Islet of Langerhans (tissue), 1 donor: ENCODE results near the gene SPTBN5.

Experiments used
- FAIRE-seq: peaks from one replicate; lab custom pipeline; 2011; peaks lifted over from hg19 to GRCh38; lab: Jason Lieb, UNC

The SPTBN5 gene

DNA sequence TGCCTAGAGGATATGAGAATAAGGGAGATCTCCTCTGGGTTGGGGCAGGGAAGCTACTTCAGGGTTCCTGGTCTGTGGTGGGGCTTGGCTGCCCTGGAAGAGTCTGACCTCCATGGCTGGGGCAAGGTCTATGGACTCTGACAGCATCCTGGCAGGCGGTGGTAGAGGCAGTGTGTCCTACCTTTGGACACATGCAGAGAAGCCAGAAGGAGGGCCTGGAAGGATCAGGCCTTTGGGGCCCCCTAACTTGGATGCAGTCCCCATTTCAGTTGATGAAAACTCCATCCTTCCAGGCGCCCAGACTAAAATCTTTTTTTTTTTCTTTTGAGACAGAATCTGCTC is 10.4 kb downstream of the SPTBN5 start:
- no peak for FAIRE-seq

DNA sequence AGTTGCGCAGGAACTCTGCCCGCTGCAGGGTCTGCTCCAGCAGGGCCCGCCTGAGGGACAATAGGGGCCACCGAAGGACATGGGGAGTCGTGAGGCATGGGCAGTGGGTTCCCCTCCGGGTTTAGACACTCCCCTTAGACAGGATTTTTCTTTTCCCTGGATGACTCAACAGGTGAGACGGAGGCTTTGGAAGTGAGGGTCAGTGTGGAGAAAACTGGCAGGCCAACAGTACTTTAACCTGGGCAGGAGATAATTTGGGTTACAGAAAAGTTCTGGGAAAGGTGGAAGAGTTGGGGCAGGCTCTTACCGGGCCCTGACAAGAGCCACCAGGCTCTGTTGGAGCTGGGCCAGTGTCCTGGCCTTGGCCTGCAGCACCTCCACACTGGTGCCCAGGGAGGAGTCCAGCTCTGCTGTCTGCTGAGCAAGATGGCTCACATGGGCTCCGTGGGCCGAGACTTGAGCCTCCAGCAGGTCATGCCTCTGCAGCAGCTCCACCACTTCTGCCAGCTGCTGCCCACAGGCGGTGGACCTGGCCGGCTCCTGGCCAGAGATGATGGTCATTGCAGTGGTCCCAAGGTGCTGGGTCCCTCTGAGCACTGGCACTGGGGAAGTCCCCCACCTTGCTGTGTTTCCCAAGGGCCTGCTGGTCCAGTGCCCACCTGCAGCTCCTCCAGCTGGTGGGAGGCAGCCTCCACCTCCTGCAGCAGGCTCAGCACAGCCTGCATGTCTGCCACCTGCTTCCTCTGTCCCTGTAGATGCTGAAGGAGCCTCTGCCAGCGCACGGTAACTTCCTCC is 11.0 kb downstream of the SPTBN5 start:
- no peak for FAIRE-seq

DNA sequence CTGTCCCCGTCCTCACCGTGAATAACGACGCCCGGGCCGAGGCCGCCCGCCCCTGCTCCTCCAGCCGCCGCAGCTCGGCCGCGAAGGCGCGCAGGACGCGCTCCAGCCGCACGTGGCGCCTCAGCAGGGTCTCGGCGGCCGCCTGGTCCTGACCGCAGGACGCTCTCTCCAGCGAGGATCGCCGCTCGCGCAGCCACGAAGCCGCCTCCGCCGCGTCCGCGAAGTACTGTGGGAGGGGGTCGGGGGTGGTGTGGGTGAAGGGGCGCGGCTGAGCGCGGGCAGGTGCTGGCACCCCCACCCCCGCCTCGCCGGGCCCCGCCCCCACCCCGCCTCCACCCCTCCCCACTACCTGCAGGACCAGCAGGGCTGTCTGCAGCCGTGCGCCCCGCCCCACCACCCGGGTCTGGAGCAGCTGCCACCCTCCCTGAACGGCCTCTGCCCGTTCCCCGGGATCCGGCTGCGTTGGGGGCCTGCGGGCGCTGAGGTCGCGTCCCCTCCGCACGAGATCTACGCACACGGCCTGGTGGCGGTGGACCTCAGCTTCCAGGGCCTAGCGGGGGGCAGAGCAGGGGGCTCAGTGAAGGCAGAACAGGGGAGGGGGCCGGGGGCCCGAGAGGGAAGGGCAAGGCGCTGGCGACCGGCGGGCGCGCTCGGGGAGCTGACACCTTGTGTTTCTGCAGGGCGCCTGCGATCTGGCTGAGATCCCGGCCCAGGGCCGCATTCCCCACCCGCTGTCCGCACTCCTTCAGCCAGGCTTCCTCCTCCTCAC is 11.7 kb downstream of the SPTBN5 start:
- FAIRE-seq = no peak

- no peak for FAIRE-seq
These were observed 12.3 kb downstream of the SPTBN5 start for GRCh38 chr15:41881550-41881919.

DNA sequence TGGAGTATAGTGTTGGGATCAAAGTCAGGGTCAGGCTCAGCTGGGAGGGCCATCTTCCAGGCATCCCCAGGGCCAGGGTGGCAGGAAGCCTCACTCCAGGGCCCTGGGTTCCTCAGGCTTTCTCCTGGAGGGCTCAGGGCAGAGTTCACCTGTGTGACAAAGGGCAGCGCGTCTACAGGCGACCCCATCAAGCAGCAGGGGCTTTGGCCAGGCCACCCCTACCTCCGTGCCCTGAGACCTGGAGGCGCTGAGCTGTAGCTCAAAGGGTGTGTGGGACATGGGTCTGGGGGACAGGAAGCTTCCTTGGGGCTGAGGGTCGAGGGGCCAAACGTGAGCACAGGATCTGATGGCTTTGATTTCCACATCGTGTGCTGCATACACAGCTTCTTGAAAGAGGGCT is 12.8 kb downstream of the SPTBN5 start:
- FAIRE-seq = no peak

GRCh38 chr15:41880156-41880877 is 13.5 kb downstream of the SPTBN5 start:
- FAIRE-seq = no peak

DNA sequence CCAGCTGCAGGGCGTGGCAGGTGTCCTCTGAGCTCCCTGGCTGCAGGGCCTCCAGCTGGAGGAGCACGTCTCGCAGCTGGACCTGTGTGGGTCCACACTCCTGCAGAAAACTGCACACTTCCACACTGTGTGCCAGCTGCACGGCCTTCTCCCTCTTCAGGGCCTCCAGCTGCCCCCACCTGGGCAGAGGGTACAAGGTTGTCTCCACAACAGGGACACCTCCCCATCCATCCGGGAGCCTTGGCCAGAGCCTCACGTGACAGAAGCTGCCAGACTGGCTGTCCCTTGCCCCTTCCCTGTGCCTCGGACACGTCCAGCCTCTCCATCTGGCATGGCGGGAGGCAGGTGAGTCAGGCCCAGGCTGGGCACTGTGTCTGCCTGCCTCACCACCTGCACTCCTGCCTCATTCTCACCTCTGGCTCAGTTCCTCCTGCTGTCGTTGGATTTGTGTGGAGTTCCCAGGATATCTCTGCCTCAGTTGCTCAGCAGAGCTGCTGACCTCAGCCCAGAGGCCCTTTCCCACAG is 14.5 kb downstream of the SPTBN5 start:
- no peak for FAIRE-seq

DNA sequence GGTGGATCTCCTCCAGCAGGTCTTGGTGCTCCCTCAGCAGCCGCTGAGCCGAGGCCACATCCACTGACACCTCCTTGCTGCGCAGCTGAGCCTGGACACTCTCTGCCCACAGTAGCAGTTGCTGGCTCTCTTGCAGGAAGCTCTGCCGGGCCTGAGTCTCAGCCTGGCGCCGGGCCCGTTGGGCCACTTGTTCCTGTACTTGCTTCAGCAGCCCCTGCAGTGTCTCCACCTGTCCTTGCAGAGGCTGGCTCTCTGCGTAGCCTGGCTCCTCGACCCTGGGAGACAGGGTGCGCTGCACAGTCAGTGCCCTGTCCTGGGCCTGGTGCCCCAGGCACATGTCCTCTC is 15.5 kb downstream of the SPTBN5 start:
- no peak for FAIRE-seq

GRCh38 chr15:41877631-41878354 is 16.1 kb downstream of the SPTBN5 start:
- FAIRE-seq = no peak

- no peak for FAIRE-seq
These were observed 17.2 kb downstream of the SPTBN5 start for GRCh38 chr15:41876689-41877088.

DNA sequence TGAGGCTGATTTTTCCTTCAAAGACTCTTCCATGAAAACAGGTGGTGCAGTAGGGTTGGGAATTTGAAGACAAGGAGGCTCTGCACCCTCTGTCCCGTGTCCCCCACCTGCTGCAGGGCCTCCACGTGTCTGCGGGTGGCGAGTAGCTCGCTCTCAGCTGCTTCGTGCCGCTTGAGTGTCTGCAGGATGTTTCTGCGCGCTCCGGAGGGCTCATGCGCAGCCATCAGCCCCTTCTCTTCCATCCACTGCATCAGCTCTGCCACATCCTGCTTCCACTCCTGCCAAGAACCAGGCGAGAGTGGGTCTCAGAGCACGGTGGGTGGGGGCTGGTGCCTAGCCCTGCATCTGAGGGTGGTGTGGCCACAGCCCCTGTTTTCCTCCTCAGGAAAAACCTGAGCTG is 17.8 kb downstream of the SPTBN5 start:
- no peak for FAIRE-seq

- no peak for FAIRE-seq
These were observed 19.1 kb downstream of the SPTBN5 start for GRCh38 chr15:41874736-41875135.

- no peak for FAIRE-seq
These were observed 20.1 kb downstream of the SPTBN5 start for GRCh38 chr15:41873711-41874110.

DNA sequence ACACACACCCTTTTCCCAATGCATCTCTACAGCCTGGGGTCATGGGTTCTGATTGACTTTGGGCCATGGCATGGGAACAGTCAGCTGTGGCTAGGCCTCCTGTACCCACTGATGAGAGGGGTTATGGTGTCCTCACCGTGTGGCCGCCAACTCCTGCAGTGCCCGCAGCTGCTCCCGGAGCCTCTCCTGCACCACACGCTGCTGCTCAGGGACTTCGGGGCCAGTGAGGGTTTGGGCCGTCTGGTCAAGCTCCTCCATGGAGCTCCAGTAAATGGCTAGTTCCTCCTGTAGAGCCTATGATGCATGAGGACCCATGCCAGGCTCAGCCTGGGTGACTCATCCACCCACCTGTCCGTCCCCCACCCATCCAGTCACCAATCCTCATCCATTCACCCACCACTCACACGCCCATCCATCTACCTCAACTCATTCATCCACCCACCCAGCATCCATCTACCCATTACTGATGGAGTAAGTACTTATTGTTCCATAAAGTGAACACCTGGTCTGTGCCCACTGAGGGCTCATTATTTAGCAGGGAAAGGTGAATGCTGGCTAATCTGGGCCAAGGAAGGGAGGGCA is 21.6 kb downstream of the SPTBN5 start:
- FAIRE-seq = no peak

DNA sequence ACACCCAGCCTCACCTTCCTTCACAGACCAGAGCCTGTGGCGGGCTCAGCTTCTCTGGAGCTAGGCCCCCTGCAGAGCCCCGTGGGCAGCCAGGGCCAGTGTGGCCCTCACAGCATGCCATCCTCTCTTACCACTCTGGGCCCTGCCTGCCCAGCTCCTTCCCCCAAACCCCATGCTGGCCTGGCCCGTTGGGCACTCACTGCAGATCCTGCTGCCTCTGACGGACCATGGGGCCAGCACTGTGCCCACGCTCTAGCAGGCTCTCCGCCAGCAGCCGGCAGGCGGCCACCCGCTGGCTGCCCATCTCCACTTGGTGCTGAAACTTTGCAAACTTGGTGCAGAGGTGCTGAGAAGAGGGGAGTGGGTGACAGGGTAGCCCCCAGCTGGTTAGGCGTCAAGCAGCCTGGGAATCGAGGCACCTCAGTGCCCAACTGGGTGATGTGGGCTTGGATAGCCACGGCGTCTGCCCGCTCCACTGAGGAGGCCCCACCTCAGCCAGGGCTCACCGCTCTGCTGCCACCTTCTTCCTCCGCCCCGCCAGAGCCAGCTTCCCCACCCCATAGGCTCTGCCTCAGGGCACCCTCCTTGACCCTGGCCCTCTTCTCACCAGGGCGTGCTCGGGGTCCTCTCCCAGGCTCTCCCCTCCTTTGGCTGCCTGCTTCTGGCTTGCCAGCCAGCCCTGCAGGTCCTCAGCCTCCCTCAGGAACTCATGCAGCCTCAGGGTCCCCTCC is 22.5 kb downstream of the SPTBN5 start:
- FAIRE-seq = no peak

GRCh38 chr15:41870689-41871081 is 23.2 kb downstream of the SPTBN5 start:
- FAIRE-seq = no peak

DNA sequence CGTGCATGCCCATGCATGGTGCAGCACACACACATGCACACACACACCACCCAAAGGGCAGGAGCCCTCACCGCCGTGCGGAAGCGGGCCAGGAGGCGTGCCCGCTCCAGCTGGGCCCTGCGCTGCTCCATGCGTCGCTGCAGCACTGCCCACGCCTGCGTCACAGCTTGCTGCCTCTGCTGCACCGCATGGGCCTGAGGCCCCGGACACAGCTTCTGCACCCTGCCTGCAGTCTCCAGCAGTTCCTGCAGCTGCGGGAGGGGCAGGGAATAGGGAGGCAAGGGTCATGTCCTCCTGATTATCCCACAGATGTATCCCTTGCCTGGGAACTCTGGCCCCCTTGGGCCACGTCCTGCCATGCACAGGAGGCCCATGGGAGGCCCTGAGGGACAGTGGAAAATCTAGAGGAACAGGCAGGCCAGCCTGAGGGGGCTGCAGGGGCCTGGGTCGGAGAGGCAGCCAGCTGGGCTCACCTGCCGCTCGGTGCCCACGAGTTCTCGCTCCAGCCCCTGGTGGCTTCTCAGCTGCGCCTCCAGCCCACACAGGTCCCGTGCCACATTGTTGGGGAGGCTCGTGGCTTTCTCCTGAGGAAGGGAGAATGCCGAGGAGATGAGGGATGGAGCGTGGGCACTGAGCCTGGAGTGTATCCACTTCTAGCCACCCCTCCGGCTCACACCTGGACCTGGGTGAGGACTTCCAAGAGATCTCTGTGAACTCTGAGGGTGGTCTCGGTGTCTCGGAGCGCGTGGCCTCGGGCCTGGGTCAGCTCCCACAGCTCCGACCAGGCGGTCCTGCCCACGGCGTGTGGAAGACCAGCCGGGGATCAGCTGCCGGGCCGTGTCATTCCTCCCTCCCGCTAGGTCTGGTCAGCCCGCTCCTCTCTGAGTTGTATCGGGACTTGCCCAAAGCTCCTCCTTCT is 23.8 kb downstream of the SPTBN5 start:
- no peak for FAIRE-seq

GRCh38 chr15:41868321-41868720 is 25.5 kb downstream of the SPTBN5 start:
- no peak for FAIRE-seq

GRCh38 chr15:41866872-41867579 is 26.8 kb downstream of the SPTBN5 start:
- no peak for FAIRE-seq

DNA sequence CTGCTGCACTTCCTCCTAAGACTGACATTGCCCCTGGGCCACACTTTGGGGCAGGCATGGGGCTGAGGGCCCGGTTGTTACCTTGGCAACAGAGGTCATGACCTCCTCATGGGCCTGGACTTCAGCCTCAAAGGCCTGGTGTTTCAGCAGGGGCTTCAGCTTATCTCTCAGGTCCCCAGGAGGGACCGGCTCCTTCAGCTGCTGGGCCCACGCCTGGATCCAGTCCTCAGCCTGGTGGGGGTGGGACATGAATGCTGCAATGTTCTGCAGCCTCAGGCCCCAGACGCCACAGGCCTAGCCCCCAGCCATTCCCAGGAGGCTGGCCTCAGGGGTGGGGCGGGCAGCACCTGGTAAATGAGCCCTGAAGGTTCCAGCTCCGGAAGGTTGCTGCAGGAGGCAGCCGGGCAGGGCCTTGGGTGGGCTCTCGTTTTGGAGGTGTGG is 27.6 kb downstream of the SPTBN5 start:
- FAIRE-seq = no peak
